Right lobe of liver (tissue), 4 donors: ENCODE measurements around the gene KCNN3.

ENCODE experiments used
- POLR2A ChIP-seq: fragments of 450-650 bp; IDR thresholded peaks from one replicate; pipeline ENCODE4 v1.6.1; 2017; ENCODE audit warnings: antibody characterized with exemption, mild to moderate bottlenecking
- TF ChIP-seq, protein P1 (sequence below), 4 donors: fragments of 200-600 bp in 3 of 4; fragments of 450-650 bp in 1 of 4; IDR thresholded peaks; one replicate each; pipeline versions ENCODE4 v1.5.1 to v1.8.0; 2016 to 2022; ENCODE audit warnings: antibody characterized with exemption in 4 of 4, mild to moderate bottlenecking in 2 of 4
- donor health status: DM: no; HTN: no; CAD: no.
- donor health status: DM: no; HTN: no; CAD: no.
- donor health status: DM: no; HTN: yes; CAD: no.

DNA sequence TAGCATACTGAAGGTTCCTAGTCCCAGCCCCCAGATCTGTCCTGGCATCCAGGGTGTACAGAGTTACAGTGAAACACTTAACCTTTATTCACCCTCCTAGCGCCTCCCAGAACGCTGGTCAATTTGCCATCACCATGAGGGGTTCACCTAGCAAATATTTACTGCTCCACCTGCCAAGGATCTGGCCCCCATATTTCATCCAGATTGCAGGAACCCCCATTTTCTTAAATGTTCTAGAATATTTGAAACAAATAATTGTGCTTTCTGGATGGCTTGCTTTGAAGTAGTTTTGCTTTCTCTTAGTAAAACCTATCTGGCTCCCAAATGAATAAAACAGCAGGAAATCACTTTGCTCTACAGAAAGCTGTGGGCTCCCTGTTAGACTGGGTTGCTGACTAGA lies 37.7 kb downstream of the KCNN3 start:
- TF ChIP-seq, protein P1, sequence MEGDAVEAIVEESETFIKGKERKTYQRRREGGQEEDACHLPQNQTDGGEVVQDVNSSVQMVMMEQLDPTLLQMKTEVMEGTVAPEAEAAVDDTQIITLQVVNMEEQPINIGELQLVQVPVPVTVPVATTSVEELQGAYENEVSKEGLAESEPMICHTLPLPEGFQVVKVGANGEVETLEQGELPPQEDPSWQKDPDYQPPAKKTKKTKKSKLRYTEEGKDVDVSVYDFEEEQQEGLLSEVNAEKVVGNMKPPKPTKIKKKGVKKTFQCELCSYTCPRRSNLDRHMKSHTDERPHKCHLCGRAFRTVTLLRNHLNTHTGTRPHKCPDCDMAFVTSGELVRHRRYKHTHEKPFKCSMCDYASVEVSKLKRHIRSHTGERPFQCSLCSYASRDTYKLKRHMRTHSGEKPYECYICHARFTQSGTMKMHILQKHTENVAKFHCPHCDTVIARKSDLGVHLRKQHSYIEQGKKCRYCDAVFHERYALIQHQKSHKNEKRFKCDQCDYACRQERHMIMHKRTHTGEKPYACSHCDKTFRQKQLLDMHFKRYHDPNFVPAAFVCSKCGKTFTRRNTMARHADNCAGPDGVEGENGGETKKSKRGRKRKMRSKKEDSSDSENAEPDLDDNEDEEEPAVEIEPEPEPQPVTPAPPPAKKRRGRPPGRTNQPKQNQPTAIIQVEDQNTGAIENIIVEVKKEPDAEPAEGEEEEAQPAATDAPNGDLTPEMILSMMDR (IDR thresholded peaks at IDR 0.05), result no peak
- TF ChIP-seq POLR2A, result no peak
